ENCODE data around the gene SSBP3.

- no peak for TF ChIP-seq TAF15 (IDR thresholded peaks at IDR 0.05; ENCODE audit: low read depth, low read length)
- no peak for TF ChIP-seq CREB1 (IDR thresholded peaks at IDR 0.05)
- TF ChIP-seq CREB1 (CRISPR knock-in tag; IDR thresholded peaks at IDR 0.05), result no peak
- no peak for TF ChIP-seq CHD1 (IDR thresholded peaks at IDR 0.05; ENCODE audit: low read length)
- TF ChIP-seq ZNF253 (CRISPR knock-in tag; conservative IDR thresholded peaks at IDR 0.05), result no peak
- no peak for TF ChIP-seq ZNF212 (CRISPR knock-in tag; IDR thresholded peaks at IDR 0.05)
- TF ChIP-seq ID3 (CRISPR knock-in tag; IDR thresholded peaks at IDR 0.05), result no peak
- no peak for TF ChIP-seq ID3 (tag; IDR thresholded peaks at IDR 0.05)
- no peak for TF ChIP-seq POLR2AphosphoS5 (IDR thresholded peaks at IDR 0.05; ENCODE audit: control insufficient read depth, insufficient read depth, low read depth, low read length)
- no peak for TF ChIP-seq SMAD1 (IDR thresholded peaks at IDR 0.05; ENCODE audit: low read depth, low read length, partially characterized antibody)
- TF ChIP-seq FOXA3 (CRISPR knock-in tag; conservative IDR thresholded peaks at IDR 0.05 in 1 of 2, IDR thresholded peaks at IDR 0.05 in 1 of 2), result no peak
- no peak for TF ChIP-seq CHD2 (IDR thresholded peaks at IDR 0.05; ENCODE audit: low read depth, low read length)
- TF ChIP-seq CBX8 (IDR thresholded peaks at IDR 0.05; ENCODE audit: borderline replicate concordance, extremely low read depth, low read depth, low read length, poor library complexity, severe bottlenecking), result no peak
Measured at GRCh38 chr1:54363925-54364324, 42.3 kb downstream of the SSBP3 start.
